ENCODE data around the gene TMEM107. TPM values are rescaled to one million over a fixed set of nuclear protein-coding genes. Genes with fewer than 3 reads are reported as not detected.
A peak's percentile ranks its signal among the peaks of the same experiment; 100 is the strongest.

The TMEM107 gene
- total RNA-seq, 2 experiments from 2014 or later = 27.6 to 31.5 TPM

- peak overlapping the region; percentile 99 for H3K4me3 Mint-ChIP-seq
- no peaks in the 10 kb centered on the region for H3K9me3 Mint-ChIP-seq
- no peaks in the 10 kb centered on the region for H3K27me3 Mint-ChIP-seq (ENCODE audit: low read depth)
- H3K4me1 Mint-ChIP-seq (ENCODE audit: low read depth) = peaks cover 16% of the 10 kb centered on the region
- CTCF ChIA-PET = interaction anchor here (1.0 to 1.8 kb wide), 3 partner anchors 10 to 23 kb away, joined by 3 to 7 read pairs (median 5); no protein-coding TSS in a partner anchor
- H3K27ac Mint-ChIP-seq = peak overlapping the region; percentile 94
- intact Hi-C loops (cut with micrococcal nuclease) = loop anchor here (1.0 kb wide), 3 partner anchors 11 to 19 kb away; no protein-coding TSS in a partner anchor
- DNase-seq = no peak
- H3K36me3 Mint-ChIP-seq (ENCODE audit: low read depth) = peaks cover 40% of the 10 kb centered on the region
These were observed 34.7 kb upstream of the TMEM107 start for GRCh38 chr17:8210761-8211458.

GRCh38 chr17:8209907-8210760 lies 34.0 kb upstream of the TMEM107 start, which contains the start of gene AURKB:
AURKB (minus strand) TSS chr17:8210575; CDS start chr17:8210224, 351 bp downstream.
- H3K27me3 Mint-ChIP-seq (ENCODE audit: low read depth) = no peaks in the 10 kb centered on the region
- peaks cover 16% of the 10 kb centered on the region for H3K4me1 Mint-ChIP-seq (ENCODE audit: low read depth)
- intact Hi-C loops (cut with micrococcal nuclease) = loop anchor here (1.0 kb wide), 3 partner anchors 10 to 18 kb away; no protein-coding TSS in a partner anchor
- peak; percentile 98 for DNase-seq
- H3K4me3 Mint-ChIP-seq = peak within 1 kb of the TSS; percentile 99
- peaks cover 45% of the 10 kb centered on the region for H3K36me3 Mint-ChIP-seq (ENCODE audit: low read depth)
- no peaks in the 10 kb centered on the region for H3K9me3 Mint-ChIP-seq
- H3K27ac Mint-ChIP-seq = peak within 1 kb of the TSS; percentile 94
- CTCF ChIA-PET = interaction anchor here (0.6 to 1.8 kb wide), 5 partner anchors 11 to 91 kb away, joined by 3 to 7 read pairs (median 3); no protein-coding TSS in a partner anchor

GRCh38 chr17:8206536-8206935 lies 30.4 kb upstream of the TMEM107 start:
- Mint-ChIP-seq H3K27ac (no peak overlapping the region), H3K36me3 (ENCODE audit: low read depth) (peaks cover 67% of the 10 kb centered on the region), H3K4me1 (ENCODE audit: low read depth) (peaks cover 16% of the 10 kb centered on the region), H3K9me3 (no peaks in the 10 kb centered on the region), H3K27me3 (ENCODE audit: low read depth) (no peaks in the 10 kb centered on the region), H3K4me3 (no peak overlapping the region)
- CTCF ChIA-PET = interaction anchor here (0.7 kb wide), 1 partner anchor 345 kb away, joined by 4 read pairs; no protein-coding TSS in a partner anchor
- intact Hi-C loops (cut with micrococcal nuclease) = no loop called here
- DNase-seq = no peak

GRCh38 chr17:8204761-8205555 lies 28.8 kb upstream of the TMEM107 start:
- intact Hi-C loops (cut with micrococcal nuclease) = no loop called here
- H3K27me3 Mint-ChIP-seq (ENCODE audit: low read depth) = no peaks in the 10 kb centered on the region
- no peak overlapping the region for H3K27ac Mint-ChIP-seq
- no peak overlapping the region for H3K4me3 Mint-ChIP-seq
- no peaks in the 10 kb centered on the region for H3K9me3 Mint-ChIP-seq
- H3K4me1 Mint-ChIP-seq (ENCODE audit: low read depth) = peaks cover 10% of the 10 kb centered on the region
- no peak for DNase-seq
- CTCF ChIA-PET = interaction anchor here (0.6 kb wide), 1 partner anchor 16 kb away, joined by 4 read pairs; no protein-coding TSS in a partner anchor
- peaks cover 75% of the 10 kb centered on the region for H3K36me3 Mint-ChIP-seq (ENCODE audit: low read depth)

GRCh38 chr17:8192070-8192815 lies 16.1 kb upstream of the TMEM107 start:
- H3K27me3 Mint-ChIP-seq (ENCODE audit: low read depth) = no peaks in the 10 kb centered on the region
- peaks cover 1% of the 10 kb centered on the region for H3K36me3 Mint-ChIP-seq (ENCODE audit: low read depth)
- intact Hi-C loops (cut with micrococcal nuclease) = loop anchor here (1.0 kb wide), 1 partner anchor 18 kb away; the partner anchor contains the start of gene AURKB

GRCh38 chr17:8190506-8190905 lies 14.3 kb upstream of the TMEM107 start:
- H3K4me1 Mint-ChIP-seq (ENCODE audit: low read depth) = peaks cover 7% of the 10 kb centered on the region
- no peak for DNase-seq
- CTCF ChIA-PET = interaction anchor here (0.9 to 2.5 kb wide), 7 partner anchors 9 to 110 kb away, joined by 3 to 6 read pairs (median 5); partner anchors contain the start of gene RANGRF
- H3K9me3 Mint-ChIP-seq = no peaks in the 10 kb centered on the region
- H3K27me3 Mint-ChIP-seq (ENCODE audit: low read depth) = no peaks in the 10 kb centered on the region
- no peak overlapping the region for H3K4me3 Mint-ChIP-seq
- H3K36me3 Mint-ChIP-seq (ENCODE audit: low read depth) = no peaks in the 10 kb centered on the region
- intact Hi-C loops (cut with micrococcal nuclease) = loop anchor here (1.0 kb wide), 1 partner anchor 10 kb away; no protein-coding TSS in a partner anchor
- peak overlapping the region; percentile 82 for H3K27ac Mint-ChIP-seq

More at GRCh38 chr17:8192070-8192815, 16.1 kb upstream of the TMEM107 start:
- CTCF ChIA-PET = interaction anchor here (0.8 to 1.7 kb wide), 7 partner anchors 11 to 132 kb away, joined by 3 to 5 read pairs (median 4); no protein-coding TSS in a partner anchor
- peak; percentile 82 for DNase-seq
- Mint-ChIP-seq H3K4me1 (ENCODE audit: low read depth) (peaks cover 13% of the 10 kb centered on the region), H3K9me3 (no peaks in the 10 kb centered on the region), H3K4me3 (no peak overlapping the region), H3K27ac (no peak overlapping the region)

- H3K9me3 Mint-ChIP-seq = no peaks in the 10 kb centered on the region
- CTCF ChIA-PET = interaction anchor here (0.6 to 2.5 kb wide), 7 partner anchors 9 to 185 kb away, joined by 3 to 6 read pairs (median 4); partner anchors contain the start of gene RANGRF
- peak within 1 kb of the TSS; percentile 82 for H3K27ac Mint-ChIP-seq
- H3K4me1 Mint-ChIP-seq (ENCODE audit: low read depth) = peaks cover 7% of the 10 kb centered on the region
- DNase-seq = peak; percentile 98
- intact Hi-C loops (cut with micrococcal nuclease) = loop anchor here (1.0 to 5.0 kb wide), 2 partner anchors 10 to 303 kb away; partner anchors contain the start of gene CHD3
- H3K27me3 Mint-ChIP-seq (ENCODE audit: low read depth) = no peaks in the 10 kb centered on the region
- H3K4me3 Mint-ChIP-seq = no peak within 1 kb of the TSS
- no peaks in the 10 kb centered on the region for H3K36me3 Mint-ChIP-seq (ENCODE audit: low read depth)
These were observed 13.7 kb upstream of the TMEM107 start, which contains the start of gene BORCS6 for GRCh38 chr17:8189711-8190477. BORCS6 (minus strand) TSS chr17:8190180; CDS start chr17:8190140, 40 bp downstream.

GRCh38 chr17:8189041-8189710 lies 13.0 kb upstream of the TMEM107 start:
- Mint-ChIP-seq H3K9me3 (no peaks in the 10 kb centered on the region), H3K36me3 (ENCODE audit: low read depth) (no peaks in the 10 kb centered on the region), H3K27me3 (ENCODE audit: low read depth) (no peaks in the 10 kb centered on the region), H3K27ac (peak overlapping the region; percentile 82), H3K4me1 (ENCODE audit: low read depth) (peaks cover 7% of the 10 kb centered on the region), H3K4me3 (no peak overlapping the region)
- DNase-seq = peak; percentile 35
- CTCF ChIA-PET = interaction anchor here (0.9 to 2.5 kb wide), 7 partner anchors 19 to 69 kb away, joined by 3 to 14 read pairs (median 6); partner anchors contain the start of genes AURKB and CTC1
- intact Hi-C loops (cut with micrococcal nuclease) = loop anchor here (5.0 kb wide), 1 partner anchor 302 kb away; the partner anchor contains the start of gene CHD3

GRCh38 chr17:8188263-8188839 lies 12.2 kb upstream of the TMEM107 start:
- DNase-seq = peak; percentile 36
- H3K36me3 Mint-ChIP-seq (ENCODE audit: low read depth) = no peaks in the 10 kb centered on the region
- H3K4me1 Mint-ChIP-seq (ENCODE audit: low read depth) = peaks cover 11% of the 10 kb centered on the region
- H3K27ac Mint-ChIP-seq = no peak overlapping the region
- H3K4me3 Mint-ChIP-seq = no peak overlapping the region
- H3K27me3 Mint-ChIP-seq (ENCODE audit: low read depth) = no peaks in the 10 kb centered on the region
- CTCF ChIA-PET = interaction anchor here (0.9 to 2.5 kb wide), 8 partner anchors 21 to 107 kb away, joined by 4 to 14 read pairs (median 6); partner anchors contain the start of genes AURKB, CTC1 and SLC25A35
- H3K9me3 Mint-ChIP-seq = no peaks in the 10 kb centered on the region
- intact Hi-C loops (cut with micrococcal nuclease) = loop anchor here (5.0 kb wide), 1 partner anchor 301 kb away; the partner anchor contains the start of gene CHD3

All from activated naive CD4-positive, alpha-beta T cell treated with anti-CD3 and anti-CD28 coated beads for 36 hours (primary cell).